ENCODE data around the gene RRP1.

The RRP1 gene

GRCh38 chr21:43783098-43783700, 6.2 kb upstream of the RRP1 start:
- Mint-ChIP-seq H3K4me3 (no peak overlapping the region), H3K27ac (no peak overlapping the region), H3K36me3 (ENCODE audit: low read depth) (no peaks in the 10 kb centered on the region), H3K9me3 (no peaks in the 10 kb centered on the region), H3K4me1 (peaks cover 8% of the 10 kb centered on the region), H3K27me3 (ENCODE audit: low read depth) (peaks cover 14% of the 10 kb centered on the region)
- TF ChIP-seq CTCF (IDR thresholded peaks at IDR 0.05; ENCODE audit: unreplicated experiment in 3 of 3), result no peak

DNA sequence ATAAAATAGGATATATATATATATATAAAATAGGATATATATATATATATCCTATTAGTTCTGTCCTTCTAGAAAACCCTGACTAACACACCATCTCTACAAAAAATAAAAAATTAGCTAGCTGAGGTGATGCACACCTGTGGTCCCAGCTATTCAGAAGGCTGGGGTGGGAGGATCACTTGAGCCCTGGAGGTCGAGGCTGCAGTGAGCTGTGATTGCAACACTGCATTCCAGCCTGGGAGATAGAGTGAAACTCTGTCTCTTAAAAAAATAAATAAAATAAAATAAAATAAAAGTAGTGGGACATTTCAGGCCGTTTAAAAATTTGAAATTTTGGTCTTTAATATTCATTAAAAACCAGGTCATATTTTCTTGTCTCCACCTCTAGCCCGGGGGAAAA, 4.2 kb upstream of the RRP1 start:
- no peak for TF ChIP-seq CTCF (IDR thresholded peaks at IDR 0.05; ENCODE audit: unreplicated experiment in 3 of 3)
- no peaks in the 10 kb centered on the region for H3K36me3 Mint-ChIP-seq (ENCODE audit: low read depth)
- no peak overlapping the region for H3K4me3 Mint-ChIP-seq
- H3K4me1 Mint-ChIP-seq, result peaks cover 3% of the 10 kb centered on the region
- no peak overlapping the region for H3K27ac Mint-ChIP-seq
- H3K9me3 Mint-ChIP-seq, result no peaks in the 10 kb centered on the region
- H3K27me3 Mint-ChIP-seq (ENCODE audit: low read depth), result peaks cover 14% of the 10 kb centered on the region

GRCh38 chr21:43786300-43786806, 3.0 kb upstream of the RRP1 start:
- H3K9me3 Mint-ChIP-seq, result no peaks in the 10 kb centered on the region
- H3K27ac Mint-ChIP-seq, result peak overlapping the region in 1 of 3 experiments; percentile 44
- H3K4me3 Mint-ChIP-seq, result peak overlapping the region; percentile 31 to 58 (median 40)
- TF ChIP-seq CTCF (IDR thresholded peaks at IDR 0.05; ENCODE audit: unreplicated experiment in 3 of 3), result no peak
- peaks cover 3% of the 10 kb centered on the region for H3K36me3 Mint-ChIP-seq (ENCODE audit: low read depth)
- peaks cover 11% of the 10 kb centered on the region for H3K4me1 Mint-ChIP-seq
- peaks cover 14% of the 10 kb centered on the region for H3K27me3 Mint-ChIP-seq (ENCODE audit: low read depth)

DNA sequence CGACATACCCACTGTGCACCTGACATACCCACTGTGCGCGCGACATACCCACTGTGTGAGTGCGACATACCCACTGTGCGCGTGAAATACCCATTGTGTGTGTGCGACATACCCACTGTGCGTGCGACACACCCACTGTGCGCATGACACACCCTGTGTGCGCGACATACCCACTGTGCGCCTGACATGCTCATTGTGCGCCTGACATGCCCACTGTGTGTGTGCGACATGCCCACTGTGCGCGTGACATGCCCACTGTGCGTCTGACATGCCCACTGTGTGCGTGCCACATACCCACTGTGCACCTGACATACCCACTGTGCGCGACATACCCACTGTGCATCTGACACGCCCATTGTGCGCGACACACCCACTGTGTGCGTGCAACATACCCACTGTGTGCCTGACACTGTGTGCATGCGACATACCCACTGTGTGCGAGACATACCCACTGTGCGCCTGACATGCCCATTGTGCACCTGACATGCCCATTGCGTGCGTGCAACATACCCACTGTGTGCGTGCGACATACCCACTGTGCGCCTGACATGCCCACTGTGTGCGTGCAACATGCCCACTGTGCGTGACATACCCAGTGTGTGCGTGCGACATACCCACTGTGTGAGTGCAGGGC, 2.5 kb upstream of the RRP1 start:
- Mint-ChIP-seq H3K9me3 (no peaks in the 10 kb centered on the region), H3K27me3 (ENCODE audit: low read depth) (peaks cover 14% of the 10 kb centered on the region), H3K4me1 (peaks cover 13% of the 10 kb centered on the region), H3K4me3 (no peak overlapping the region), H3K27ac (no peak overlapping the region), H3K36me3 (ENCODE audit: low read depth) (peaks cover 6% of the 10 kb centered on the region)
- no peak for TF ChIP-seq CTCF (IDR thresholded peaks at IDR 0.05; ENCODE audit: unreplicated experiment in 3 of 3)

DNA sequence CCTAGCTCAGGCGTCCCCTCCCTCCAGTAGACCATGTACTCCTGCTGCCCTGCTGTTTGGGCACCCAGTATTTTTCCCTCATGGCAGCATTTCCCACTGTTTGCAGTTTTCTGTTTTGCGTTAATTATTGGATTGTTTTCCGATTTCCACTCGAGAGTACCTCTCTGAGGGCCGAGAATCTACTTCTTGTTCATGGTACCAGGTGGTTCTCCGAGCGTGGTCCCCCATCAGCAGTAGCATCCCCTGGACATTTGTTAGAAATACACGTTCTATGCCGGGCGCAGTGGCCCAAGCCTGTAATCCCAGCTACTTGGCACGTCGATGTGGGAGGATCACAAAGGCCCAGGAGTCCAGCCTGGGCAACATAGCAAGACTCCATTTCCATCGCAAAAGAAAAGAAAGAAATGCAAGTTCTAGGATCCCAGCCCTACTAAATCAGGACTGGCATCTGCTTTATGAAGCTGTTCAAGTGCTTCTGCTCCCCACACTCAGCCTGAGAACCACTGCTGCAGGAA, 690 bp downstream of the RRP1 start:
- H3K27ac Mint-ChIP-seq, result peak overlapping the region; percentile 77 to 87 (median 85)

More for the DNA sequence above, 690 bp downstream of the RRP1 start:
- H3K4me1 Mint-ChIP-seq, result peaks cover 16% of the 10 kb centered on the region
- no peaks in the 10 kb centered on the region for H3K9me3 Mint-ChIP-seq
- H3K36me3 Mint-ChIP-seq (ENCODE audit: low read depth), result peaks cover 23% of the 10 kb centered on the region
- peak overlapping the region; percentile 95 to 99 (median 97) for H3K4me3 Mint-ChIP-seq
- peaks cover 6% of the 10 kb centered on the region for H3K27me3 Mint-ChIP-seq (ENCODE audit: low read depth)
- TF ChIP-seq CTCF (IDR thresholded peaks at IDR 0.05; ENCODE audit: unreplicated experiment in 3 of 3), result no peak
